LNCAP (cell line): Measurements from ENCODE around the gene ABCA6.

Source experiments
- CTCF ChIP-seq: fragments of 450-650 bp; IDR thresholded peaks from 2 replicates; pipeline ENCODE4 v1.5.1; 2017; ENCODE audit warnings: mild to moderate bottlenecking

ABCA6 gene

GRCh38 chr17:69064001-69064400, 77.7 kb downstream of the ABCA6 start:
- no peak for TF ChIP-seq CTCF

- no peak for TF ChIP-seq CTCF
Observed at GRCh38 chr17:69062860-69063581, 78.7 kb downstream of the ABCA6 start.

- no peak for TF ChIP-seq CTCF
Observed at GRCh38 chr17:69061721-69062556, 79.8 kb downstream of the ABCA6 start.

GRCh38 chr17:69060822-69061221, 80.9 kb downstream of the ABCA6 start, which contains the start of gene ABCA9:
Gene ABCA9 (minus strand): TSS chr17:69060927. CDS start chr17:69051126, 9,801 bp downstream.
- TF ChIP-seq CTCF = no peak

GRCh38 chr17:69059458-69060175, 82.1 kb downstream of the ABCA6 start:
- TF ChIP-seq CTCF = no peak

GRCh38 chr17:69058165-69058564, 83.5 kb downstream of the ABCA6 start:
- no peak for TF ChIP-seq CTCF

- TF ChIP-seq CTCF = no peak
Observed at GRCh38 chr17:69057280-69057679, 84.4 kb downstream of the ABCA6 start.
